Gastroesophageal sphincter (tissue), 4 donors: ENCODE data around the gene PSORS1C2. TPM values are rescaled to one million over a fixed set of nuclear protein-coding genes. Genes with fewer than 3 reads are reported as not detected.

Experiments
- ATAC-seq: fragments of 150-250 bp; one replicate; pipeline ENCODE4 v1.9.1; 2016; ENCODE audit warnings: mild to moderate bottlenecking, moderate library complexity
- H3K27ac ChIP-seq, 4 donors: fragments of 200-600 bp; sonication (generic) in 3 of 4; 1 replicate in 3 of 4; 2 replicates in 1 of 4; pipeline ENCODE4 v1.5.1; 2016 to 2019
- H3K27me3 ChIP-seq: fragments of 200-600 bp; sonication (generic); one replicate; pipeline ENCODE4 v1.5.1; 2019
- H3K36me3 ChIP-seq, 2 donors: fragments of 200-600 bp; sonication (generic); one replicate each; pipeline ENCODE4 v1.5.1; 2019; ENCODE audit warnings: control low read depth in 1 of 2
- H3K4me1 ChIP-seq, 3 donors: fragments of 200-600 bp; sonication (generic); 1 replicate in 2 of 3; 2 replicates in 1 of 3; pipeline ENCODE4 v1.5.1; 2016 to 2019; ENCODE audit warnings: control low read depth in 2 of 3
- H3K4me3 ChIP-seq, 2 donors: fragments of 200-600 bp; sonication (generic); one replicate each; pipeline ENCODE4 v1.5.1; 2019; ENCODE audit warnings: mild to moderate bottlenecking in 1 of 2, moderate library complexity in 1 of 2
- H3K9me3 ChIP-seq, 3 donors: fragments of 200-600 bp; sonication (generic); one replicate each; pipeline ENCODE4 v1.5.1; 2017 to 2019; ENCODE audit warnings: control low read depth in 2 of 3
- POLR2A ChIP-seq, 2 donors: fragments of 450-650 bp; IDR thresholded peaks; one replicate each; pipeline ENCODE4 v1.6.1; 2017; ENCODE audit warnings: antibody characterized with exemption in 2 of 2, mild to moderate bottlenecking in 2 of 2, moderate library complexity in 1 of 2
- WGBS, 2 donors: methylation state at CpG; one replicate each; pipeline ENCODE4 v1.1.5; 2018; ENCODE audit warnings: low coverage in 1 of 2; 5-methylcytosine and 5-hydroxymethylcytosine counted together
- small RNA-seq, 4 donors: library from RNA; depleted of rRNA; stranded (forward); fragments of <200 nt; gene quantifications; one replicate each; pipeline ENCODE3, GENCODE V24; 2016
- total RNA-seq, 4 donors: library from RNA; depleted of rRNA; stranded (reverse); fragments of >200 nt; gene quantifications; one replicate each; pipeline ENCODE4 v1.1.0, GENCODE V29; 2016

The PSORS1C2 gene
- total RNA-seq, 4 donors from 2014 or later = not detected

DNA sequence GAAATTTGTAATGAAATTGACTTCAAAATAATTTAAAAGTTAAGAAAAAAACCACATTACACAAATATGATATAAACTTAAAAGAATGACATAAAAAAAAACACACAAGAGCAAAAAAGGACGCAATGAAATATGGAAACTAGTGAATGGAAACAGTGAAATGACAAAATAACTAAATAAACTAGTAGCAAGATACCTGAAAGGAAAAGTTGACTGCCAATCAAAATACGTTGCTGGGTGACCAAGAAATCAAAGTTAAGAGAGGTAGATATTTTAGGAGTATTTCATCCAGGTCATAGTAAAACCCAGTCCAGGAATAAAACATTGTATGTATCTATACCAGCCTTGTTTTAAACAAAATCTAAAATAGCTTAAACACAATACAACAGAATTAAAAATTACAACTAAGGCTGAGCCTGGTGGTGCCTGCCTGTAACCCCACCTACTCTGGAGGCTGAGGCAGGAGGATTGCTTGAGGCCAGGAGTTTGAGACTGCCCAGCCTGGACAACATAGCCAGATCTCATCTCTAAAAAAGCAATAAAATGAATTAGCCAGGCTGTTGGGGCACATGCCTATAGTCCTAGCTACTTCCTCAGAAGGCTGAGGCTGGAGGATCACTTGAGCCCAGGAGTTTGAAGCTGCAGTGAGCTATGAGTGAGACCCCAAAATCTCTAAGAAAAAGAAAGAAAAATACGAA is 48.4 kb downstream of the PSORS1C2 start:
- Histone ChIP-seq H3K36me3 (no peaks in the 10 kb centered on the region), H3K4me1 (peaks cover 0 to 19% (median 6%) of the 10 kb centered on the region in 3 donors), H3K4me3 (no peak overlapping the region), H3K27me3 (no peaks in the 10 kb centered on the region), H3K27ac (no peak overlapping the region), H3K9me3 (no peaks in the 10 kb centered on the region)
- WGBS, 2 donors = 78 to 87% methylated on average over 2 to 3 of the region's 3 CpGs
- no peak for ATAC-seq
- TF ChIP-seq POLR2A (IDR thresholded peaks at IDR 0.05) = no peak

Small RNA genes lying within 50 kb of the gene (small RNA-seq; reads per million reads assigned to genes)
- 0 reads per million in 4 donors for gene POLR2LP1

Other genes with a start within 250 kb of the PSORS1C2 start
- gene GTF2H4, start 230.9 kb downstream of the PSORS1C2 start, total RNA-seq = 10 to 100 TPM in 3 of 4 donors, 1 to 10 TPM in 1; 9.4 to 16.4 (median 11.8) TPM
- 10 to 100 TPM in 3 of 4 donors, 1 to 10 TPM in 1; 9.7 to 16.5 (median 12.8) TPM for gene VARS2, start 224.8 kb downstream of the PSORS1C2 start, total RNA-seq
- gene SFTA2, start 206.9 kb downstream of the PSORS1C2 start, total RNA-seq = not detected
- under 1 TPM in 1 of 4 donors, not detected in 3; 0.04 TPM for gene MUCL3, start 198.1 kb downstream of the PSORS1C2 start, total RNA-seq
- gene MUC21, start 155.3 kb downstream of the PSORS1C2 start, total RNA-seq = 1 to 10 TPM in 3 of 4 donors, under 1 TPM in 1; 0.13 to 9.9 (median 1.2) TPM
- gene MUC22, start 128.6 kb downstream of the PSORS1C2 start, total RNA-seq = under 1 TPM in 2 of 4 donors, not detected in 2; 0.16 to 0.62 TPM
- not detected for gene C6orf15, start 26.5 kb downstream of the PSORS1C2 start, total RNA-seq
- gene PSORS1C1, start 24.3 kb downstream of the PSORS1C2 start, total RNA-seq = 1 to 10 TPM in 2 of 4 donors, under 1 TPM in 2; 0.12 to 7.8 (median 1.7) TPM
- gene CDSN, start 18.6 kb downstream of the PSORS1C2 start, total RNA-seq = not detected
- 10 to 100 TPM in 2 of 4 donors, 1 to 10 TPM in 2; 8.2 to 15.6 (median 11.5) TPM for gene CCHCR1, start 18.7 kb upstream of the PSORS1C2 start, total RNA-seq
- 1 to 10 TPM; 3.9 to 5.9 (median 5.1) TPM for gene TCF19, start 19.5 kb upstream of the PSORS1C2 start, total RNA-seq
- 1 to 10 TPM in 2 of 4 donors, under 1 TPM in 1, not detected in 1; 0.58 to 3.4 (median 1.1) TPM for gene POU5F1, start 31.6 kb upstream of the PSORS1C2 start, total RNA-seq
- gene HLA-C, start 133.0 kb upstream of the PSORS1C2 start, total RNA-seq = 100 to 1,000 TPM; 206 to 531 (median 257) TPM
- gene HLA-B, start 218.1 kb upstream of the PSORS1C2 start, total RNA-seq = 100 to 1,000 TPM; 299 to 991 (median 620) TPM